Bronchial epithelial cell (primary cell): ENCODE data around the gene PPARA. TPM values are rescaled to one million over a fixed set of nuclear protein-coding genes. Genes with fewer than 3 reads are reported as not detected.

Experiments
- DNase-seq: peaks from one replicate; pipeline ENCODE4 v3.0.0-alpha.2; 2010; ENCODE audit warnings: low read depth
- FAIRE-seq: peaks from 2 replicates; lab custom pipeline; 2011; peaks lifted over from hg19 to GRCh38; lab: Jason Lieb, UNC
- H3K27me3 ChIP-seq: 2 replicates; pipeline ENCODE4 v1.5.1; 2011; ENCODE audit warnings: low read length; ENCODE audit not compliant: control insufficient read depth, insufficient read depth
- H3K36me3 ChIP-seq: 2 replicates; pipeline ENCODE4 v1.5.1; 2011; ENCODE audit warnings: low read length; ENCODE audit not compliant: control insufficient read depth, insufficient read depth
- H3K4me3 ChIP-seq: 2 replicates; pipeline ENCODE4 v1.5.1; 2011; ENCODE audit warnings: mild to moderate bottlenecking, low read depth, low read length, control low read depth
- total RNA-seq: library from RNA; depleted of rRNA; stranded (reverse); fragments of >200 nt; gene quantifications from 2 replicates; pipeline ENCODE4 v1.2.1, GENCODE V29; 2014
- TF ChIP-seq, protein P1 (sequence below): IDR thresholded peaks from 2 replicates; pipeline ENCODE4 v1.5.1; 2011; ENCODE audit warnings: mild to moderate bottlenecking, moderate library complexity, low read length, control low read depth, inconsistent platforms; ENCODE audit not compliant: insufficient read depth, severe bottlenecking

Gene PPARA
- total RNA-seq, 1 donor from 2014 or later = 10.5 TPM

DNA sequence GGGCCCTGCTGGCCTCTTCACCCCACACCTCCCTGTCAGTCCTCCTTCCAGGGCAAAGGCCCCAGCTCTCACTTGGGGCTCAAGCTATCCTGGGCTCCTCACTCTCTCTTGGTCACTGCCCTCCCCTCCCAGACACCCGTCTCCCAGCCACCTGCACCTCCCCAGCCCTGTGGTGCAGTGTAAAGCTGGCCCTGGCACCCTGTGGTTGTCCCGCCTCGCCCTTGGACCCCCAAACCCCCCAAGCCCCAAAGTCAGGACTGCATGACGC is 16.8 kb upstream of the PPARA start:
- DNase-seq (no peak), FAIRE-seq (no peak)
- TF ChIP-seq, protein P1, sequence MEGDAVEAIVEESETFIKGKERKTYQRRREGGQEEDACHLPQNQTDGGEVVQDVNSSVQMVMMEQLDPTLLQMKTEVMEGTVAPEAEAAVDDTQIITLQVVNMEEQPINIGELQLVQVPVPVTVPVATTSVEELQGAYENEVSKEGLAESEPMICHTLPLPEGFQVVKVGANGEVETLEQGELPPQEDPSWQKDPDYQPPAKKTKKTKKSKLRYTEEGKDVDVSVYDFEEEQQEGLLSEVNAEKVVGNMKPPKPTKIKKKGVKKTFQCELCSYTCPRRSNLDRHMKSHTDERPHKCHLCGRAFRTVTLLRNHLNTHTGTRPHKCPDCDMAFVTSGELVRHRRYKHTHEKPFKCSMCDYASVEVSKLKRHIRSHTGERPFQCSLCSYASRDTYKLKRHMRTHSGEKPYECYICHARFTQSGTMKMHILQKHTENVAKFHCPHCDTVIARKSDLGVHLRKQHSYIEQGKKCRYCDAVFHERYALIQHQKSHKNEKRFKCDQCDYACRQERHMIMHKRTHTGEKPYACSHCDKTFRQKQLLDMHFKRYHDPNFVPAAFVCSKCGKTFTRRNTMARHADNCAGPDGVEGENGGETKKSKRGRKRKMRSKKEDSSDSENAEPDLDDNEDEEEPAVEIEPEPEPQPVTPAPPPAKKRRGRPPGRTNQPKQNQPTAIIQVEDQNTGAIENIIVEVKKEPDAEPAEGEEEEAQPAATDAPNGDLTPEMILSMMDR = no peak
- Histone ChIP-seq H3K36me3 (no peaks in the 10 kb centered on the region), H3K4me3 (no peak overlapping the region), H3K27me3 (no peaks in the 10 kb centered on the region)

DNA sequence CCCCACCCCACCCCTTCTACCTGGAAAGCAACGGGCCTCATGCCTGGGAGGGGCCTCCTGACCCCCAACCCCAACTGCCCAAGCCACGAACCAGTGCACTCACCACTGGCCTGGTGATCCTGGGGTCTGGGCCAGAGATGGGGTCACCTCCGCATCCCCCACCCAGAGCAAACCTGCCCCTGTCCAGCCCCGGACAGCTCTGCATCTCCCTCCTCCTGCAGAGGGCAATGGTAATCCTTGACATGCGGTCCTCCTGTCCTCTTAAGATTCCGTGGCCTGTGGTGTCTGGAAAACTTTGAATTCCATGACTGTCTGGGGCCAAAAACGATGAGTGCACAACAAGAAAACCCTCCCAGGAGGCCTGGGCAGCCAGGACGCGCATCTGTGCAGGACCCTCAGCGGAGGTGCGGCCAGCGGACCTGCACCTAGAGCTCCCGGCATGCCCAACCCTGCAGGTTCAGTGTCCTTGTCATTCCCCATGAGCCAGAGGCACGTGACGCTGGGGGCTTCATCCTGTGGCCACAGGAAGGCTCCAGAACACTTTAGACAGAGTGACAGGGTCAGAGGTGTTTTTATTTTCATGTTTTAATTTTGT is 16.1 kb upstream of the PPARA start:
- H3K4me3 ChIP-seq = no peak overlapping the region
- DNase-seq = no peak
- no peaks in the 10 kb centered on the region for H3K36me3 ChIP-seq
- TF ChIP-seq, protein P1 = no peak
- FAIRE-seq = no peak
- no peaks in the 10 kb centered on the region for H3K27me3 ChIP-seq

DNA sequence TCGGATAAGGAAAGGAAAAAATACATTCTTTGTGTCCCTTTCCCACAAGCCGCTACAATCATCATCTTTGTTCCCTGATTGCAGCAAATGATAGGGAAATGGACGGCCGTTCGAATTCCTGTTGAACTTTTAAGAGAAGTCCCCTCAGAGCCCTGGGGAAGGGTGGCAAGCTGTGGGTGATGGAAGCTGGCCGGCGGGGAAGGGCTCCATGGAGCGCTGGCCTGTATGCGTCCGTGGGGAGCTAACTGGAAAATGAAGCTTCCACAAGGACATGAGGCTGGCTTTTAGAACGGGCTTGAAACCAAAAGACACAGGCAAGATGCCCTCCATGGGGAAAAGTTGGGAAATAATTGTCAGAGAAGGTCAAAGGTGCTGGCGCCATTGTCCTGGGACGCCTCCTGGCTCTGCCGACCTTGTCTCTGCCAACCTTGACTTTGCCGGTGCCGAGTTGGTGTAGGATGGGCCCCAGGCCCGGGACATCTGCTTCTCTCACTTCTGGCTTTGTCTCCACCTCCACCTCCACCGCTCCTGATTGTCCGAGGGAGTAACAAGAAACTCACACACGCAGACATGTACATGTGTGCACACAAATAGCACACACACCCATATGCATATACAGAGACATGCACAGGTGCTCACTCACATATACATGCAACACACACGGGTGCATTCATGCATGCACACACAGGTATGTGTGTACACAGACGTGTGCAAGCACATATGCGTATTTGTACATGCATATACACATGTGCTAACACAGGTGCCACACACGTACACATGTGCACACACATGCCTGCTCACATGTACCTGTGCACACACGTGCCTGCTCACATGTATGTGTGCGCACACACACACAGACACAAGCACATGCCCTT is 14.5 kb upstream of the PPARA start:
- DNase-seq (no peak), FAIRE-seq (peak; percentile 32)
- TF ChIP-seq, protein P1 = no peak

DNA sequence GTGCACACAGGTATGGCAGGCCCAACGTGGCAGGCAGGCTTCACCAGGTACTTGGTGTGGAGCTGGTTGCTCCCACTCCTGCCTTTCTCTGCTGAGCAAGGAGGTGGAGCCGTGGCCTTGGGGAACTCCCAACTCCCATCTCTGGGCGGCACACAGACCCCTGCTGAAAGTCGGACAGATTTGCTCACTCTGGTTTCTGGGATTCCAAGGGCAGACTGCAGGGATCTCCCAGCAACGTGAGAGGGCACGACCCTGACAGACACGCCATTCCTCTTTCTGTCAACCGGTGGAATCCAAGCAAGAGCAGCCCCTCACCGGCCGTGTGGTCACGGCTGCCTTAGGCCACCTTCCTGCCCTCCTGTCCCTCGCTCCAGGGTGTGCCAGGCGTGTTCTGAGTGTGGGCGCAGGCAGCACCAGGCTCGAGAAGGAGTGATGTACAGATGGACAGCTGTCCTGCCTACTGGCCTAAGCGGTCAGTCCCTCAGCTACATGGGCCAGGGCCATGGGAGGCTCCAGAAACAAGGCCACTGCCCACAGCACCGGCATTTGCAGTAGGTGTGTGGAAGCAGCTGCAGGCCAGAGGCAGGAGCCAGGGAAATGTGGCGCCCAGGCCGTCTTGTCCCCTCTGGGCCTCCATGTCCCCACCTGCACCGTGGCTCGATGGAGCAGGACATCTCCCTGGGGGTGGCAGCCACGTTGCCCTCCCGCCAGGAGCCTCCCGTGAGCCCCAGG is 13.7 kb upstream of the PPARA start:
- TF ChIP-seq, protein P1 = no peak
- H3K4me3 ChIP-seq = no peak overlapping the region
- FAIRE-seq = no peak

More for the DNA sequence above, 14.5 kb upstream of the PPARA start:
- Histone ChIP-seq H3K36me3 (no peaks in the 10 kb centered on the region), H3K4me3 (no peak overlapping the region), H3K27me3 (no peaks in the 10 kb centered on the region)

DNA sequence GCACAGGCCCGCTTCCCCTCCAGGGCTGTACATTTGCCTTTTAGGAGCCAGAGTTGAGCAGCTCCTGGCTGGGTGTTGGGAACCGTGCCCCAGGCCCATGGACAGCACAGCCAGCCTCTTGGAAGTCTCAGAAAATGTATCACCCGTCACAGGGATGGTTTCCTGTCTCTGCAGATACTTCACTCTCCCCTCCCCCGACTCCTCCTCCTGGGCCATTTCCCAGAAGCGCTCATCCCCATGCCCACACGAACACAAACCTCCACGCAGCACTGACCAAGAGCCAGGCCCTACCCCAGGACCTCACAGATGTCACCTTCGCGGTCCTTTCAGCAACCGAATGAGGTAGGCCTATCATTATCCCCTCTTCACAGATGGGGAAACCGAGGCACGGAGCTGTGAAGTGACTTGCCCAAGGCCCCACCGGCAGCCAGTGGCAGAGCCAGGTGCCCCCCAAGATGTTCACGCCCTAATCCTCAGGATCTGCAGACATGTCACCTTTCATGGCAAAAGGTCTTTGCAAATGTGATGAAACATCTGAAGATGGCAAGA is 13.0 kb upstream of the PPARA start:
- Histone ChIP-seq H3K36me3 (no peaks in the 10 kb centered on the region), H3K27me3 (no peaks in the 10 kb centered on the region), H3K4me3 (no peak overlapping the region)
- FAIRE-seq = no peak
- TF ChIP-seq, protein P1 = no peak
- no peak for DNase-seq

More for the DNA sequence above, 13.7 kb upstream of the PPARA start:
- no peaks in the 10 kb centered on the region for H3K27me3 ChIP-seq
- H3K36me3 ChIP-seq = no peaks in the 10 kb centered on the region
- no peak for DNase-seq
